ENCODE data around the gene PTPA.

GRCh38 chr9:129089246-129089645 lies 22.0 kb upstream of the PTPA start:
- TF ChIP-seq CTCF (IDR thresholded peaks at IDR 0.05; ENCODE audit: low read depth, low read length) (no peak), MAX (IDR thresholded peaks at IDR 0.05; ENCODE audit: low read depth, low read length) (no peak), POLR2A (IDR thresholded peaks at IDR 0.05; ENCODE audit: extremely low read depth, insufficient read length) (no peak), MYC (IDR thresholded peaks at IDR 0.05; ENCODE audit: low read depth, low read length) (no peak)
